ENCODE data around the gene CTTN.
"Not testable (repeated sequence)": the region's sequence is repeated elsewhere in the genome, so short reads cannot be mapped to it uniquely, and the experiment has no call there.

CTTN gene

GRCh38 chr11:70381872-70382861, 16.2 kb upstream of the CTTN start:
- DNase-seq: no peak

- no peak for DNase-seq
Observed at GRCh38 chr11:70383664-70384565, 14.4 kb upstream of the CTTN start.

GRCh38 chr11:70384566-70385152, 13.7 kb upstream of the CTTN start:
- DNase-seq: no peak

GRCh38 chr11:70387564-70387963, 10.8 kb upstream of the CTTN start:
- DNase-seq: no peak

GRCh38 chr11:70389201-70389600, 9.1 kb upstream of the CTTN start:
- DNase-seq: no peak

GRCh38 chr11:70390882-70391281, 7.4 kb upstream of the CTTN start:
- DNase-seq: not testable (repeated sequence)

GRCh38 chr11:70394211-70394950, 3.9 kb upstream of the CTTN start:
- DNase-seq: no peak

GRCh38 chr11:70397336-70397982, 870 bp upstream of the CTTN start:
- peak; percentile 84 for DNase-seq

- DNase-seq: peak; percentile 35
Observed at GRCh38 chr11:70398834-70399680, 728 bp downstream of the CTTN start.

- DNase-seq: no peak
Observed at GRCh38 chr11:70399681-70400112, 1.4 kb downstream of the CTTN start.

- DNase-seq: no peak
Observed at GRCh38 chr11:70400643-70401042, 2.3 kb downstream of the CTTN start.

GRCh38 chr11:70402016-70402415, 3.7 kb downstream of the CTTN start:
- DNase-seq: no peak

GRCh38 chr11:70402685-70403084, 4.4 kb downstream of the CTTN start:
- DNase-seq: peak; percentile 28

- no peak for DNase-seq
Observed at GRCh38 chr11:70404244-70404643, 5.9 kb downstream of the CTTN start.

GRCh38 chr11:70405679-70406395, 7.5 kb downstream of the CTTN start:
- no peak for DNase-seq

GRCh38 chr11:70407121-70407520, 8.8 kb downstream of the CTTN start:
- DNase-seq: no peak

- DNase-seq: no peak
Observed at GRCh38 chr11:70407814-70408213, 9.5 kb downstream of the CTTN start.

- not testable (repeated sequence) for DNase-seq
Observed at GRCh38 chr11:70408326-70408725, 10.0 kb downstream of the CTTN start.

GRCh38 chr11:70409437-70409836, 11.1 kb downstream of the CTTN start:
- DNase-seq: no peak

- DNase-seq: no peak
Observed at GRCh38 chr11:70409871-70410270, 11.5 kb downstream of the CTTN start.
